OCI-LY1 (cell line): ENCODE measurements around the gene IGF1R.

Experiments used
- H2AFZ ChIP-seq: fragments of 200-600 bp; sonication (generic), shearing (Covaris generic); 2 replicates; pipeline ENCODE4 v1.6.0; 2014; ENCODE audit warnings: antibody characterized with exemption, mild to moderate bottlenecking, low read length
- H3F3A ChIP-seq: fragments of 200-600 bp; sonication (generic), shearing (Covaris generic); 2 replicates; pipeline ENCODE4 v1.6.0; 2014; ENCODE audit warnings: mild to moderate bottlenecking, antibody characterized with exemption, low read length, moderate library complexity; ENCODE audit not compliant: insufficient read depth
- H3K27ac ChIP-seq: fragments of 200-600 bp; sonication (generic); 2 replicates; pipeline ENCODE4 v1.5.1; 2014; ENCODE audit warnings: low read length, mixed run types, mild to moderate bottlenecking, low read depth; ENCODE audit not compliant: poor library complexity, severe bottlenecking
- H3K27me3 ChIP-seq: fragments of 200-600 bp; sonication (generic); 2 replicates; pipeline ENCODE4 v1.6.0; 2014; ENCODE audit warnings: antibody characterized with exemption, mild to moderate bottlenecking, low read length, moderate library complexity; ENCODE audit not compliant: insufficient read depth
- H3K36me3 ChIP-seq: fragments of 200-600 bp; sonication (generic); 2 replicates; pipeline ENCODE4 v1.6.1; 2014; ENCODE audit warnings: mild to moderate bottlenecking, antibody characterized with exemption, low read length, moderate library complexity, mixed read lengths; ENCODE audit not compliant: insufficient read depth
- H3K4me1 ChIP-seq: fragments of 200-600 bp; sonication (generic); 2 replicates; pipeline ENCODE4 v1.5.1; 2014; ENCODE audit warnings: mild to moderate bottlenecking, low read length, moderate library complexity; ENCODE audit not compliant: insufficient read depth, severe bottlenecking
- H3K4me2 ChIP-seq: fragments of 200-600 bp; sonication (generic), shearing (Covaris generic); 2 replicates; pipeline ENCODE4 v1.6.1; 2014; ENCODE audit warnings: low read length
- H3K4me3 ChIP-seq: fragments of 200-600 bp; sonication (generic); 2 replicates; pipeline ENCODE4 v1.5.1; 2014; ENCODE audit warnings: low read length, low read depth, mild to moderate bottlenecking, mixed read lengths; ENCODE audit not compliant: poor library complexity, severe bottlenecking
- H3K79me2 ChIP-seq: fragments of 200-600 bp; shearing (Covaris generic); 2 replicates; pipeline ENCODE4 v1.6.1; 2016; ENCODE audit warnings: mixed run types, low read length, mixed read lengths; ENCODE audit not compliant: insufficient read depth
- H3K9ac ChIP-seq: fragments of 200-600 bp; sonication (generic), shearing (Covaris generic); 2 replicates; pipeline ENCODE4 v1.6.1; 2014; ENCODE audit warnings: mild to moderate bottlenecking, low read length, mixed read lengths
- H3K9me2 ChIP-seq: fragments of 200-600 bp; sonication (generic), shearing (Covaris generic); 2 replicates; pipeline ENCODE4 v1.6.1; 2014; ENCODE audit warnings: low read depth, mild to moderate bottlenecking, low read length, mixed read lengths
- H3K9me3 ChIP-seq: fragments of 200-600 bp; shearing (Covaris generic); 2 replicates; pipeline ENCODE4 v1.6.1; 2014; ENCODE audit warnings: low read length, mixed read lengths
- H4K20me1 ChIP-seq: fragments of 200-600 bp; sonication (generic), shearing (Covaris generic); 2 replicates; pipeline ENCODE4 v1.6.0; 2016; ENCODE audit warnings: mild to moderate bottlenecking, low read length; ENCODE audit not compliant: insufficient read depth
- EZH2 ChIP-seq: fragments of 200-600 bp; sonication (generic), shearing (Covaris generic); IDR thresholded peaks from 2 replicates; pipeline ENCODE4 v1.8.0; 2017; ENCODE audit warnings: borderline replicate concordance, mixed run types, mild to moderate bottlenecking, antibody characterized with exemption, low read length, moderate library complexity, mixed read lengths
- TF ChIP-seq, protein P1 (sequence below): fragments of 200-600 bp; sonication (generic), shearing (Covaris generic); IDR thresholded peaks from 2 replicates; pipeline ENCODE4 v1.5.1; 2017; ENCODE audit warnings: mild to moderate bottlenecking, antibody characterized with exemption, low read length, moderate library complexity, mixed read lengths

Gene IGF1R

DNA sequence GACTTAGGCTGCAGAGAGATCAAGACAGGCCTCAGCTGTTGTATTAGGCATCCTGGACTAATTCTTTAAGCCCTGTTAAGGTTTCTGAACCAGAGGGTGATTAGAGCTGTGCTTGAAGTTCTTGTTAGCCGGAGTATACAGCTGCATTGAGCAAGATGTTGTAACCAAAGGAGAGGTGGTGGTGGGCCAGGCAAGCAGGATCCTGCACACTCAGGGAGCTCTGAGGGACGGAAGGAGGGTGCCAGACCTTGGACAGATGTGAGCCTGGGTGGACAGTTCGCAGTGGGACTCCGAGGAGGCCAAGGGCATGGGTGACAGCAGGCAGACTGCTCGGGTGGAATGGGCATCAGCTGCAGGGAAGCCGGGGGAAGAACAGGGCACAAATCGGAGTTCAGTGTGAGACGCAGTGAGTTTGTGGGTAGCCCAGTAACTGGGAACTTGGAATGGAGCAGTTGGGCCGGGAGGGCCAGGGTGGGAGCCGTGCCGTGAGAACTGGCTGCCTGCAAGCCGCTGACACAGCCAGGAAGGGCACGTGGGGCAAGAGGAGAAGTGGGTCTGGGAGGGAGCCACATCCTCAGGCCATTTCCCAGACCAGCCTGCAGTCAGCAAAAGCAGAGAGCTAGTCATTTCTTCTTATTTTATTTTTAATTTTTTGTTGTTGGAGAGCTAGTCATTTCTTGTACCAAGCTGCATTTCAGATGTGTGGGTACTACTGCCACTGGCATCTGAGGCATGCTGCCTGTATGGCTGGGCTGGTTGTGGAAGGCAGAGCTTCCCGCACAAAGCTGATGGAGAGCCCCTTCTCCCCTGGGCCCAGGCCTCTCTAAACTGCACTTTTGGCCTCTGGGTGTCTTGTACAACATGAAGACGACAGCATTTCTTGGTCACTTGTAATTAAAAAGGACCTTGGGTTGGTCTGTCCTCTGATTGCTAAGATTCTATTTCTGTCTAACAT is 298.2 kb downstream of the IGF1R start:
- H3F3A ChIP-seq: no peaks in the 10 kb centered on the region
- H3K9me2 ChIP-seq: no peaks in the 10 kb centered on the region
- no peaks in the 10 kb centered on the region for H4K20me1 ChIP-seq
- no peak overlapping the region for H3K27ac ChIP-seq
- no peak overlapping the region for H3K4me2 ChIP-seq
- no peak overlapping the region for H2AFZ ChIP-seq
- TF ChIP-seq EZH2: no peak
- TF ChIP-seq, protein P1, sequence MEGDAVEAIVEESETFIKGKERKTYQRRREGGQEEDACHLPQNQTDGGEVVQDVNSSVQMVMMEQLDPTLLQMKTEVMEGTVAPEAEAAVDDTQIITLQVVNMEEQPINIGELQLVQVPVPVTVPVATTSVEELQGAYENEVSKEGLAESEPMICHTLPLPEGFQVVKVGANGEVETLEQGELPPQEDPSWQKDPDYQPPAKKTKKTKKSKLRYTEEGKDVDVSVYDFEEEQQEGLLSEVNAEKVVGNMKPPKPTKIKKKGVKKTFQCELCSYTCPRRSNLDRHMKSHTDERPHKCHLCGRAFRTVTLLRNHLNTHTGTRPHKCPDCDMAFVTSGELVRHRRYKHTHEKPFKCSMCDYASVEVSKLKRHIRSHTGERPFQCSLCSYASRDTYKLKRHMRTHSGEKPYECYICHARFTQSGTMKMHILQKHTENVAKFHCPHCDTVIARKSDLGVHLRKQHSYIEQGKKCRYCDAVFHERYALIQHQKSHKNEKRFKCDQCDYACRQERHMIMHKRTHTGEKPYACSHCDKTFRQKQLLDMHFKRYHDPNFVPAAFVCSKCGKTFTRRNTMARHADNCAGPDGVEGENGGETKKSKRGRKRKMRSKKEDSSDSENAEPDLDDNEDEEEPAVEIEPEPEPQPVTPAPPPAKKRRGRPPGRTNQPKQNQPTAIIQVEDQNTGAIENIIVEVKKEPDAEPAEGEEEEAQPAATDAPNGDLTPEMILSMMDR: no peak
- peaks cover 12% of the 10 kb centered on the region; the same call in 1 of the 2 replicates for H3K27me3 ChIP-seq
- H3K9ac ChIP-seq: no peak overlapping the region
- no peaks in the 10 kb centered on the region for H3K79me2 ChIP-seq
- no peak overlapping the region for H3K4me3 ChIP-seq
- no peaks in the 10 kb centered on the region for H3K4me1 ChIP-seq
- no peaks in the 10 kb centered on the region for H3K9me3 ChIP-seq
- H3K36me3 ChIP-seq: no peaks in the 10 kb centered on the region

DNA sequence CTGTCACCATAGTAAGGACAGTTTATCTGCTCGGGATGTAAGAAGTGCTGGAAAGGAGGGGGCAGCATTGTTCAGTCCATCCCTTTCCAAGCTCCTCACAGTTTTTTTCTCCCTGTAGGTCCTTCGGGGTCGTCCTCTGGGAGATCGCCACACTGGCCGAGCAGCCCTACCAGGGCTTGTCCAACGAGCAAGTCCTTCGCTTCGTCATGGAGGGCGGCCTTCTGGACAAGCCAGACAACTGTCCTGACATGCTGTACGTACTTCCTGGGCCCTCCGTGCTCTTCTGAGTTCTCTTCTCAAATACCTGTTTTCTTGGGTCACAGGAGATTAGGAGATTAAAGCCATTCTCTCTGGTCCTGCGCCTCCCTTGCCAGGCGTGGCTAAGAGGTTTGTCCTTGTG is 300.1 kb downstream of the IGF1R start:
- no peaks in the 10 kb centered on the region for H3F3A ChIP-seq

DNA sequence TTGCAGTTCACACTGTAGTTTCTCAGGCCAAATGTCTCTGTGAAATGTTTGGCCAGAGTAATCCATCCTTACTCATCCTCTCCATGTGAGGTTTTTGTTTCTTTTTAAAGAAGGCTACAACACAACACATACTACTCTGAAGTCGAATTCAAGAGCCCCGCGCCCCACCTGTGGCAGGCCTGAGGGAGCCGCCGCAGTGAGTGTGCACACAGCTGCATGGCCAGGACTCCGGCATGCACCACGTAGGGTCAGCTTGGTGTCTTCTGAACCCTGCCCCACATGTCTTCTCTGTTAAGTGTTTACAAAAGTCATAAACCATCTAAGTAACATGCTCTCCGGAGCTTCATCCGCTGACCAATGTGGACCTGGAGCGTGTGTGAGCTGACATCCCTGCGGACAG is 300.6 kb downstream of the IGF1R start:
- no peaks in the 10 kb centered on the region for H3K9me3 ChIP-seq
- no peaks in the 10 kb centered on the region for H3K4me1 ChIP-seq
- H3K79me2 ChIP-seq: no peaks in the 10 kb centered on the region
- no peak overlapping the region for H3K4me3 ChIP-seq
- H3K27ac ChIP-seq: no peak overlapping the region
- no peaks in the 10 kb centered on the region for H3F3A ChIP-seq
- no peak overlapping the region for H3K4me2 ChIP-seq
- H3K36me3 ChIP-seq: no peaks in the 10 kb centered on the region
- TF ChIP-seq, protein P1: no peak
- TF ChIP-seq EZH2: no peak
- no peaks in the 10 kb centered on the region for H4K20me1 ChIP-seq
- no peak overlapping the region for H3K9ac ChIP-seq
- no peak overlapping the region for H2AFZ ChIP-seq
- H3K27me3 ChIP-seq: peaks cover 11% of the 10 kb centered on the region; the same call in 1 of the 2 replicates
- H3K9me2 ChIP-seq: no peaks in the 10 kb centered on the region

More for the DNA sequence above, 300.1 kb downstream of the IGF1R start:
- Histone ChIP-seq H3K9me2 (no peaks in the 10 kb centered on the region), H3K4me2 (no peak overlapping the region), H4K20me1 (no peaks in the 10 kb centered on the region), H3K36me3 (no peaks in the 10 kb centered on the region), H3K4me1 (no peaks in the 10 kb centered on the region), H3K27me3 (peaks cover 12% of the 10 kb centered on the region; the same call in 1 of the 2 replicates), H3K9me3 (no peaks in the 10 kb centered on the region), H3K4me3 (no peak overlapping the region), H3K79me2 (no peaks in the 10 kb centered on the region), H2AFZ (no peak overlapping the region), H3K9ac (no peak overlapping the region), H3K27ac (no peak overlapping the region)
- no peak for TF ChIP-seq EZH2
- TF ChIP-seq, protein P1: no peak
